SK-N-SH treated with all-trans-retinoic acid at 6 μM for 48 hours (cell line): ENCODE results near the gene ASF1A.

Source experiments
- ATAC-seq: fragments of 200-7000 bp; cut with Tn5 transposase; 3 replicates; pipeline ENCODE4 v1.9.1; 2020; ENCODE audit warnings: mild to moderate bottlenecking, moderate library complexity
- ARNTL ChIP-seq: fragments of 450-650 bp; formaldehyde crosslinking; IDR thresholded peaks from 2 replicates; pipeline ENCODE4 v1.5.0; 2020; ENCODE audit warnings: low read depth, mild to moderate bottlenecking, moderate library complexity, borderline replicate concordance
- BACH2 ChIP-seq: fragments of 250-450 bp; sonication (Bioruptor Pico); IDR thresholded peaks from 2 replicates; pipeline ENCODE4 v1.9.0; 2021; ENCODE audit warnings: mild to moderate bottlenecking, borderline replicate concordance
- CSDC2 ChIP-seq: fragments of 250-450 bp; sonication (Bioruptor Pico); IDR thresholded peaks from 2 replicates; pipeline ENCODE4 v1.5.0; 2020; ENCODE audit warnings: mild to moderate bottlenecking, moderate library complexity
- ESRRG ChIP-seq: fragments of 250-450 bp; sonication (Bioruptor Pico); IDR thresholded peaks from 2 replicates; pipeline ENCODE4 v1.6.1; 2021; ENCODE audit warnings: mild to moderate bottlenecking
- GLIS3 ChIP-seq: fragments of 250-450 bp; sonication (Bioruptor Pico); IDR thresholded peaks from 2 replicates; pipeline ENCODE4 v1.5.0; 2020; ENCODE audit warnings: mild to moderate bottlenecking, moderate library complexity
- ISL1 ChIP-seq: fragments of 250-450 bp; sonication (Bioruptor Pico); IDR thresholded peaks from 2 replicates; pipeline ENCODE4 v2.1.2; 2022; ENCODE audit warnings: mild to moderate bottlenecking, moderate library complexity
- OSR1 ChIP-seq: fragments of 250-450 bp; sonication (Bioruptor Pico); IDR thresholded peaks from 2 replicates; pipeline ENCODE4 v1.8.0; 2022; ENCODE audit warnings: moderate library complexity, mild to moderate bottlenecking, inconsistent platforms
- PATZ1 ChIP-seq: fragments of 250-450 bp; sonication (Bioruptor Pico); IDR thresholded peaks from 2 replicates; pipeline ENCODE4 v1.8.0; 2020; ENCODE audit warnings: mild to moderate bottlenecking, moderate library complexity, borderline replicate concordance
- PPARA ChIP-seq: fragments of 250-450 bp; sonication (Bioruptor Pico); IDR thresholded peaks from 2 replicates; pipeline ENCODE4 v1.5.0; 2020; ENCODE audit warnings: mild to moderate bottlenecking, borderline replicate concordance
- SNAI2 ChIP-seq: fragments of 250-450 bp; sonication (Bioruptor Pico); IDR thresholded peaks from 2 replicates; pipeline ENCODE4 v1.5.0; 2020; ENCODE audit warnings: mild to moderate bottlenecking, moderate library complexity
- TCF4 ChIP-seq: fragments of 250-450 bp; sonication (Bioruptor Pico); IDR thresholded peaks from 2 replicates; pipeline ENCODE4 v1.8.0; 2021; ENCODE audit warnings: mild to moderate bottlenecking, moderate library complexity, borderline replicate concordance
- TOX ChIP-seq: fragments of 250-450 bp; sonication (Bioruptor Pico); IDR thresholded peaks from 2 replicates; pipeline ENCODE4 v1.8.0; 2021; ENCODE audit warnings: mild to moderate bottlenecking, moderate library complexity, borderline replicate concordance
- ZFP3 ChIP-seq: fragments of 250-450 bp; sonication (Bioruptor Pico); IDR thresholded peaks from 2 replicates; pipeline ENCODE4 v1.5.0; 2020; ENCODE audit warnings: mild to moderate bottlenecking, moderate library complexity
- ZFP30 ChIP-seq: fragments of 450-650 bp; formaldehyde crosslinking; IDR thresholded peaks from 2 replicates; pipeline ENCODE4 v1.5.0; 2022; ENCODE audit warnings: mild to moderate bottlenecking, moderate library complexity
- ZNF565 ChIP-seq: fragments of 450-650 bp; formaldehyde crosslinking; conservative IDR thresholded peaks from 2 replicates; pipeline ENCODE4 v1.5.0; 2020; ENCODE audit warnings: low read depth, mild to moderate bottlenecking, moderate library complexity
- ZNF70 ChIP-seq: fragments of 450-650 bp; formaldehyde crosslinking; IDR thresholded peaks from 2 replicates; pipeline ENCODE4 v1.5.0; 2020; ENCODE audit warnings: mild to moderate bottlenecking, moderate library complexity
- ZNF8 ChIP-seq: fragments of 450-650 bp; formaldehyde crosslinking; IDR thresholded peaks from 2 replicates; pipeline ENCODE4 v1.5.0; 2020; ENCODE audit warnings: mild to moderate bottlenecking, moderate library complexity
- TF ChIP-seq, protein P1 (sequence below): fragments of 250-450 bp; sonication (Bioruptor Pico); IDR thresholded peaks from 2 replicates; pipeline ENCODE4 v1.5.1; 2021; ENCODE audit warnings: mild to moderate bottlenecking, moderate library complexity
- TF ChIP-seq, protein P2 (sequence below): fragments of 250-450 bp; sonication (Bioruptor Pico); IDR thresholded peaks from 2 replicates; pipeline ENCODE4 v1.8.0; 2021; ENCODE audit warnings: low read depth, mild to moderate bottlenecking, moderate library complexity, borderline replicate concordance
- TF ChIP-seq, protein P3 (sequence below): fragments of 250-450 bp; sonication (Bioruptor Pico); IDR thresholded peaks from 2 replicates; pipeline ENCODE4 v1.5.0; 2020; ENCODE audit warnings: mild to moderate bottlenecking, moderate library complexity

The ASF1A gene

DNA sequence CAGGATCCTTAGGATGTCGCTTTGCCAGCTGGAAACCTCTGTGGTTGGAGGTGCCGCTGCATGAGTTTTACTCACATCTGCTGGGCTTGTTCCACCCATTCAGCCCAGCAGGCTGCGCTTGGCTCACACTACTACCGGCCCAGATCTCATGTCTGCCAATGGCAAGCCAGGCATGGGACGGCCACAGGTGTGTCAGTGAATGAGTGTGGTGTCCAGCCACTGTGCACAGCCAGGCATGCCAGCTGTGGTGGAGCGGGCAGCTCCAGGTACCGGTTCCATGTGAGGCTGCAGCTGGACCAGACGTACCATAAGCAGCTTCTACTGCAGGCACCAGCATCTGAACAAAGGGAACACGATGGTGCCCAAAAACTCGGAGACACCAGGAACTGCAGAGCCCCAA lies 33.1 kb upstream of the ASF1A start:
- no peak for ATAC-seq
- TF ChIP-seq ZNF70 (CRISPR knock-in tag) (no peak), SNAI2 (CRISPR knock-in tag) (no peak), ISL1 (no peak), ESRRG (CRISPR knock-in tag) (no peak), ZFP3 (no peak), OSR1 (CRISPR knock-in tag) (no peak), ARNTL (CRISPR knock-in tag) (no peak), TOX (CRISPR knock-in tag) (no peak), ZNF565 (CRISPR knock-in tag) (no peak), PATZ1 (CRISPR knock-in tag) (no peak), ZFP30 (no peak), CSDC2 (CRISPR knock-in tag) (no peak)
- TF ChIP-seq, protein P1, sequence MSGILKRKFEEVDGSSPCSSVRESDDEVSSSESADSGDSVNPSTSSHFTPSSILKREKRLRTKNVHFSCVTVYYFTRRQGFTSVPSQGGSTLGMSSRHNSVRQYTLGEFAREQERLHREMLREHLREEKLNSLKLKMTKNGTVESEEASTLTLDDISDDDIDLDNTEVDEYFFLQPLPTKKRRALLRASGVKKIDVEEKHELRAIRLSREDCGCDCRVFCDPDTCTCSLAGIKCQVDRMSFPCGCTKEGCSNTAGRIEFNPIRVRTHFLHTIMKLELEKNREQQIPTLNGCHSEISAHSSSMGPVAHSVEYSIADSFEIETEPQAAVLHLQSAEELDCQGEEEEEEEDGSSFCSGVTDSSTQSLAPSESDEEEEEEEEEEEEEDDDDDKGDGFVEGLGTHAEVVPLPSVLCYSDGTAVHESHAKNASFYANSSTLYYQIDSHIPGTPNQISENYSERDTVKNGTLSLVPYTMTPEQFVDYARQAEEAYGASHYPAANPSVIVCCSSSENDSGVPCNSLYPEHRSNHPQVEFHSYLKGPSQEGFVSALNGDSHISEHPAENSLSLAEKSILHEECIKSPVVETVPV (CRISPR knock-in tag) = no peak

DNA sequence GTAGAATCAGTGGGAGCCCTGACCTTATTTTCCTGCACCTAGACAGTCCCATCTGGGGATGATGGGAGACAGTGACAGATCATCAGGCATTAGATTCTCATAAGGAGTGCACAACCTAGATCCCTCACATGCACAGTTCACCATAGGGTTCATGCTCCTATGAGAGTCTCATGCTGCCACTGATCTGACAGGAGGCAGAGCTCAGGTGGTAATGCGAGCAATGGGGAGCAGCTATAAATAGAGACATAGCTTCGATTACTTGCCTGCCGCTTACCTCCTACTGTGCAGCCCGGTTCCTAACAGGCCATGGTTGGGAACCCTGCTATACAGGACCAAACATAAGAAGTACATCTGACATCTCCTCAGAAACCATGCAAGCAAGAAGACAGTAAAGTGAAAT lies 31.5 kb upstream of the ASF1A start:
- no peak for ATAC-seq
- TF ChIP-seq ZNF8 (CRISPR knock-in tag) (no peak), ESRRG (CRISPR knock-in tag) (no peak), ISL1 (no peak), GLIS3 (CRISPR knock-in tag) (no peak)

DNA sequence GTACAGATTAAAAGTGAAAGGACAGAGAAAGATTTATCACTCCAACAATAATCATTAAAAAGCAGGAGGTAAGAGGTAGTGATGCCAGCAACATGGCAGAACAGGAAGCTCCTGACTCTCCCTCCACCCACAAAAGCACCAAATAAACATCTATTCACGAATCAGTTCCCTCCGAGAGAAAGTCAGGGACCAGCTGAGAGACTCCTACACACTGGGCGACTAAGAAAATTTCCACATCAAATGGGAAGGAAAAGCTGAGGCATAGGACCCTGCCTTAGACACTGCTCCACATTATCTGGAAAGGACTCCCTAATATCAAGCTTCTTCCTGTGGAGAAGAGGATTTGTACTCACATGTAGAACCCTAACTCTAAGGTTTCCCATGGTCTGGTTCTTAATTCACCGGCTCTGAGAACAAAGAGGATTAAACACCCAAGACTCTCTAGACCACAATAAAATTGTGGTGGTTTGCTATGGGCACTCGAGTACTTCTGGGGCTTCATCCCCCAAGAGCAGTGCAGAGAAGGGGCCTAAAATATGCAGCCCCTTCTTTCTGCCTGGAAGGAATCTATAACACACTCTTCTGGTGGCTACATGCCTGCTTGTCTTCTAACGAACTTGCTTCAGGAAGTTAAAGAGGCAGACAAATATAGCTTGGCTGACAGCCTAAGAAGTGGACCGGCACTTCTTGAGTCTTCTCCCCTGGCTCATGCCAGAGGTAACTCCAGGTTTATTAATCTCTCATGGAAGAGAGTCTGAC lies 29.4 kb upstream of the ASF1A start:
- TF ChIP-seq SNAI2 (CRISPR knock-in tag) = no peak
- TF ChIP-seq, protein P2, sequence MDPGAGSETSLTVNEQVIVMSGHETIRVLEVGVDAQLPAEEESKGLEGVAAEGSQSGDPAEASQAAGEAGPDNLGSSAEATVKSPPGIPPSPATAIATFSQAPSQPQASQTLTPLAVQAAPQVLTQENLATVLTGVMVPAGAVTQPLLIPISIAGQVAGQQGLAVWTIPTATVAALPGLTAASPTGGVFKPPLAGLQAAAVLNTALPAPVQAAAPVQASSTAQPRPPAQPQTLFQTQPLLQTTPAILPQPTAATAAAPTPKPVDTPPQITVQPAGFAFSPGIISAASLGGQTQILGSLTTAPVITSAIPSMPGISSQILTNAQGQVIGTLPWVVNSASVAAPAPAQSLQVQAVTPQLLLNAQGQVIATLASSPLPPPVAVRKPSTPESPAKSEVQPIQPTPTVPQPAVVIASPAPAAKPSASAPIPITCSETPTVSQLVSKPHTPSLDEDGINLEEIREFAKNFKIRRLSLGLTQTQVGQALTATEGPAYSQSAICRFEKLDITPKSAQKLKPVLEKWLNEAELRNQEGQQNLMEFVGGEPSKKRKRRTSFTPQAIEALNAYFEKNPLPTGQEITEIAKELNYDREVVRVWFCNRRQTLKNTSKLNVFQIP = no peak
- no peak for TF ChIP-seq BACH2 (CRISPR knock-in tag)
- TF ChIP-seq ZFP30 = no peak
- TF ChIP-seq PATZ1 (CRISPR knock-in tag) = no peak
- TF ChIP-seq TCF4 (CRISPR knock-in tag) = no peak
- no peak for TF ChIP-seq CSDC2 (CRISPR knock-in tag)
- TF ChIP-seq, protein P3, sequence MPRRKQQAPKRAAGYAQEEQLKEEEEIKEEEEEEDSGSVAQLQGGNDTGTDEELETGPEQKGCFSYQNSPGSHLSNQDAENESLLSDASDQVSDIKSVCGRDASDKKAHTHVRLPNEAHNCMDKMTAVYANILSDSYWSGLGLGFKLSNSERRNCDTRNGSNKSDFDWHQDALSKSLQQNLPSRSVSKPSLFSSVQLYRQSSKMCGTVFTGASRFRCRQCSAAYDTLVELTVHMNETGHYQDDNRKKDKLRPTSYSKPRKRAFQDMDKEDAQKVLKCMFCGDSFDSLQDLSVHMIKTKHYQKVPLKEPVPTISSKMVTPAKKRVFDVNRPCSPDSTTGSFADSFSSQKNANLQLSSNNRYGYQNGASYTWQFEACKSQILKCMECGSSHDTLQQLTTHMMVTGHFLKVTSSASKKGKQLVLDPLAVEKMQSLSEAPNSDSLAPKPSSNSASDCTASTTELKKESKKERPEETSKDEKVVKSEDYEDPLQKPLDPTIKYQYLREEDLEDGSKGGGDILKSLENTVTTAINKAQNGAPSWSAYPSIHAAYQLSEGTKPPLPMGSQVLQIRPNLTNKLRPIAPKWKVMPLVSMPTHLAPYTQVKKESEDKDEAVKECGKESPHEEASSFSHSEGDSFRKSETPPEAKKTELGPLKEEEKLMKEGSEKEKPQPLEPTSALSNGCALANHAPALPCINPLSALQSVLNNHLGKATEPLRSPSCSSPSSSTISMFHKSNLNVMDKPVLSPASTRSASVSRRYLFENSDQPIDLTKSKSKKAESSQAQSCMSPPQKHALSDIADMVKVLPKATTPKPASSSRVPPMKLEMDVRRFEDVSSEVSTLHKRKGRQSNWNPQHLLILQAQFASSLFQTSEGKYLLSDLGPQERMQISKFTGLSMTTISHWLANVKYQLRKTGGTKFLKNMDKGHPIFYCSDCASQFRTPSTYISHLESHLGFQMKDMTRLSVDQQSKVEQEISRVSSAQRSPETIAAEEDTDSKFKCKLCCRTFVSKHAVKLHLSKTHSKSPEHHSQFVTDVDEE (CRISPR knock-in tag) = no peak
- TF ChIP-seq ESRRG (CRISPR knock-in tag) = no peak
- TF ChIP-seq PPARA (CRISPR knock-in tag) = no peak
- TF ChIP-seq ARNTL (CRISPR knock-in tag) = no peak
- no peak for ATAC-seq
